Measurements from ENCODE around the gene KREMEN2. TPM values are rescaled to one million over a fixed set of nuclear protein-coding genes. Genes with fewer than 3 reads are reported as not detected.
A peak's percentile ranks its signal among the peaks of the same experiment; 100 is the strongest.

Gene KREMEN2
- total and polyA plus RNA-seq, 2 of the 13 experiments (the other 11 are each of a cell fraction or from before 2014, with no cell fraction given), result 0.48 to 1.2 TPM

DNA sequence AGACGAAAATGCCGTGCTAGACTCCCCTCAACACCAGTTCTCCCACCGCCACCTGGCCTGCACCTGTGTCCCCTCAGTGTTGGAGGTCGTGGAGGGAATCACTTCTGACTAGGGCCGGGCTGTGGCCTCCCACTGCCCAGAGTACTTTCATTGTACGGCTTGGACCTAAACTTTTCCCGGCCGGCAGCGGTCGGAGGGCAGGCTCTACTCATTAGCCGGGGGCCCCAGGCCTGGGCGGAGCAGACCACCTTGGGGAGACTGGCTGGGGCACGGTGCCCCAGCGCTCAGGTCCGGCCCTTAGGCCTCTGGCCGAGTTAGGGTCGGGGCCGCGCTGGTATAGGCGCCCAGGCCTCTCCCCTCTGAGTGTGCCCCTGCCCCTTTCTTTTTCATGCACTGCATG is 53.3 kb downstream of the KREMEN2 start (continued):
- TF ChIP-seq HNF4G (IDR thresholded peaks at IDR 0.05; ENCODE audit: borderline replicate concordance, low read depth, low read length), result no peak
- no peak for TF ChIP-seq HNF4G (CRISPR knock-in tag; IDR thresholded peaks at IDR 0.05; ENCODE audit: borderline replicate concordance, low read depth)
- peak; percentile 66; the same call in 1 of the 2 replicates for TF ChIP-seq ZFY (CRISPR knock-in tag; IDR thresholded peaks at IDR 0.05)
- no peak for TF ChIP-seq ZKSCAN5 (CRISPR knock-in tag; IDR thresholded peaks at IDR 0.05)
- TF ChIP-seq, protein P1, sequence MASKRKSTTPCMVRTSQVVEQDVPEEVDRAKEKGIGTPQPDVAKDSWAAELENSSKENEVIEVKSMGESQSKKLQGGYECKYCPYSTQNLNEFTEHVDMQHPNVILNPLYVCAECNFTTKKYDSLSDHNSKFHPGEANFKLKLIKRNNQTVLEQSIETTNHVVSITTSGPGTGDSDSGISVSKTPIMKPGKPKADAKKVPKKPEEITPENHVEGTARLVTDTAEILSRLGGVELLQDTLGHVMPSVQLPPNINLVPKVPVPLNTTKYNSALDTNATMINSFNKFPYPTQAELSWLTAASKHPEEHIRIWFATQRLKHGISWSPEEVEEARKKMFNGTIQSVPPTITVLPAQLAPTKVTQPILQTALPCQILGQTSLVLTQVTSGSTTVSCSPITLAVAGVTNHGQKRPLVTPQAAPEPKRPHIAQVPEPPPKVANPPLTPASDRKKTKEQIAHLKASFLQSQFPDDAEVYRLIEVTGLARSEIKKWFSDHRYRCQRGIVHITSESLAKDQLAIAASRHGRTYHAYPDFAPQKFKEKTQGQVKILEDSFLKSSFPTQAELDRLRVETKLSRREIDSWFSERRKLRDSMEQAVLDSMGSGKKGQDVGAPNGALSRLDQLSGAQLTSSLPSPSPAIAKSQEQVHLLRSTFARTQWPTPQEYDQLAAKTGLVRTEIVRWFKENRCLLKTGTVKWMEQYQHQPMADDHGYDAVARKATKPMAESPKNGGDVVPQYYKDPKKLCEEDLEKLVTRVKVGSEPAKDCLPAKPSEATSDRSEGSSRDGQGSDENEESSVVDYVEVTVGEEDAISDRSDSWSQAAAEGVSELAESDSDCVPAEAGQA (IDR thresholded peaks at IDR 0.05; ENCODE audit: low read depth), result no peak
- TF ChIP-seq, protein P1 (CRISPR knock-in tag; IDR thresholded peaks at IDR 0.05; ENCODE audit: borderline replicate concordance), result no peak
- no peak for TF ChIP-seq NFIC (IDR thresholded peaks at IDR 0.05; ENCODE audit: low read length)
- no peak for TF ChIP-seq SRSF1 (optimal IDR thresholded peaks at IDR 0.05; ENCODE audit: low read depth, low read length)
- no peak for TF ChIP-seq HIVEP1 (CRISPR knock-in tag; IDR thresholded peaks at IDR 0.05)
- no peak for TF ChIP-seq BCL6 (CRISPR knock-in tag; IDR thresholded peaks at IDR 0.05)
- no peak for TF ChIP-seq U2AF1 (optimal IDR thresholded peaks at IDR 0.05; ENCODE audit: low read depth, low read length)
- TF ChIP-seq ZC3H13 (CRISPR knock-in tag; IDR thresholded peaks at IDR 0.05), result no peak
- no peak for TF ChIP-seq ZNF792 (CRISPR knock-in tag; IDR thresholded peaks at IDR 0.05)
- TF ChIP-seq HDAC6 (IDR thresholded peaks at IDR 0.05; ENCODE audit: low read depth, low read length), result no peak
- TF ChIP-seq ZNF3 (CRISPR knock-in tag; IDR thresholded peaks at IDR 0.05), result no peak
- 0 out of 2 replicates have a peak, but pooled peaks have one; percentile 20 for TF ChIP-seq NRL (CRISPR knock-in tag; IDR thresholded peaks at IDR 0.05; ENCODE audit: borderline replicate concordance)
- 0 out of 2 replicates have a peak, but pooled peaks have one; percentile 28 for TF ChIP-seq MED1 (CRISPR knock-in tag; IDR thresholded peaks at IDR 0.05)
- no peak for TF ChIP-seq SP4 (CRISPR knock-in tag; IDR thresholded peaks at IDR 0.05)
- no peak for TF ChIP-seq ZNF83 (CRISPR knock-in tag; IDR thresholded peaks at IDR 0.05; ENCODE audit: borderline replicate concordance)
- no peak for TF ChIP-seq KLF6 (CRISPR knock-in tag; IDR thresholded peaks at IDR 0.05)
- TF ChIP-seq IRX3 (CRISPR knock-in tag; IDR thresholded peaks at IDR 0.05; ENCODE audit: borderline replicate concordance, low read depth), result 0 out of 2 replicates have a peak, but pooled peaks have one; percentile 52
- TF ChIP-seq SMAD3 (CRISPR knock-in tag; IDR thresholded peaks at IDR 0.05), result no peak
- TF ChIP-seq, protein P2, sequence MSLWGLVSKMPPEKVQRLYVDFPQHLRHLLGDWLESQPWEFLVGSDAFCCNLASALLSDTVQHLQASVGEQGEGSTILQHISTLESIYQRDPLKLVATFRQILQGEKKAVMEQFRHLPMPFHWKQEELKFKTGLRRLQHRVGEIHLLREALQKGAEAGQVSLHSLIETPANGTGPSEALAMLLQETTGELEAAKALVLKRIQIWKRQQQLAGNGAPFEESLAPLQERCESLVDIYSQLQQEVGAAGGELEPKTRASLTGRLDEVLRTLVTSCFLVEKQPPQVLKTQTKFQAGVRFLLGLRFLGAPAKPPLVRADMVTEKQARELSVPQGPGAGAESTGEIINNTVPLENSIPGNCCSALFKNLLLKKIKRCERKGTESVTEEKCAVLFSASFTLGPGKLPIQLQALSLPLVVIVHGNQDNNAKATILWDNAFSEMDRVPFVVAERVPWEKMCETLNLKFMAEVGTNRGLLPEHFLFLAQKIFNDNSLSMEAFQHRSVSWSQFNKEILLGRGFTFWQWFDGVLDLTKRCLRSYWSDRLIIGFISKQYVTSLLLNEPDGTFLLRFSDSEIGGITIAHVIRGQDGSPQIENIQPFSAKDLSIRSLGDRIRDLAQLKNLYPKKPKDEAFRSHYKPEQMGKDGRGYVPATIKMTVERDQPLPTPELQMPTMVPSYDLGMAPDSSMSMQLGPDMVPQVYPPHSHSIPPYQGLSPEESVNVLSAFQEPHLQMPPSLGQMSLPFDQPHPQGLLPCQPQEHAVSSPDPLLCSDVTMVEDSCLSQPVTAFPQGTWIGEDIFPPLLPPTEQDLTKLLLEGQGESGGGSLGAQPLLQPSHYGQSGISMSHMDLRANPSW (CRISPR knock-in tag; IDR thresholded peaks at IDR 0.05; ENCODE audit: borderline replicate concordance), result no peak
- no peak for TF ChIP-seq TARDBP (CRISPR knock-in tag; IDR thresholded peaks at IDR 0.05)
- no peak for TF ChIP-seq RBM39 (IDR thresholded peaks at IDR 0.05; ENCODE audit: low read depth, low read length, poor library complexity, severe bottlenecking)
- no peak for TF ChIP-seq NCOA5 (CRISPR knock-in tag; IDR thresholded peaks at IDR 0.05)

All from HepG2 (cell line).